22Rv1 (cell line): ENCODE data around the gene ABL1.

Source experiments
- CTCF ChIP-seq: fragments of 450-650 bp; IDR thresholded peaks from 2 replicates; pipeline ENCODE4 v1.5.1; 2017; ENCODE audit warnings: mild to moderate bottlenecking
- ZFX ChIP-seq: fragments of 450-650 bp; IDR thresholded peaks from 2 replicates; pipeline ENCODE4 v1.6.1; 2017; ENCODE audit warnings: antibody characterized with exemption, borderline replicate concordance

- TF ChIP-seq CTCF (no peak), ZFX (no peak)
These were observed 616 bp downstream of the ABL1 start for GRCh38 chr9:130835441-130836298.
